Measurements from ENCODE around the gene INAFM1.

DNA sequence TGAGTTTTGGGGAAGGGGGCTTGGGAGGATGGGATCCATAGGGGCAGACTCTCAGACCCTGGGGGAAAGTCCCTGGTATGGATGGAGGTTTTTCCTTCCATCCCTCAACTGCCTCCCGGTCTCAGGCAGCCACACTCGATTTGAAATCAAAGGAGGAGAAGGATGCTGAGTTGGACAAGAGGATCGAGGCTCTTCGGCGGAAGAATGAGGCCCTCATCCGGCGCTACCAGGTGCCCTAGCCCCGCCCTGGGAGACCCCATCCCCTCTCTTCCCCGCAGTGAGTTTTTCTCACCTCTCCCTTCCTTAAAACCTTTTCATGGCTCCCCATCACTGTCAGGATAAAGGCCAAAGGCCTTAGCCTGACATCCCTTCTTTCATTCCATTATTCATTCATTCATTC, 16.3 kb upstream of the INAFM1 start:
- TF ChIP-seq EZH2phosphoT487 (IDR thresholded peaks at IDR 0.05; ENCODE audit: borderline replicate concordance, low read length): no peak
- no peak for TF ChIP-seq EZH2 (IDR thresholded peaks at IDR 0.05; ENCODE audit: low read length, unreplicated experiment)
- TF ChIP-seq, protein P1, sequence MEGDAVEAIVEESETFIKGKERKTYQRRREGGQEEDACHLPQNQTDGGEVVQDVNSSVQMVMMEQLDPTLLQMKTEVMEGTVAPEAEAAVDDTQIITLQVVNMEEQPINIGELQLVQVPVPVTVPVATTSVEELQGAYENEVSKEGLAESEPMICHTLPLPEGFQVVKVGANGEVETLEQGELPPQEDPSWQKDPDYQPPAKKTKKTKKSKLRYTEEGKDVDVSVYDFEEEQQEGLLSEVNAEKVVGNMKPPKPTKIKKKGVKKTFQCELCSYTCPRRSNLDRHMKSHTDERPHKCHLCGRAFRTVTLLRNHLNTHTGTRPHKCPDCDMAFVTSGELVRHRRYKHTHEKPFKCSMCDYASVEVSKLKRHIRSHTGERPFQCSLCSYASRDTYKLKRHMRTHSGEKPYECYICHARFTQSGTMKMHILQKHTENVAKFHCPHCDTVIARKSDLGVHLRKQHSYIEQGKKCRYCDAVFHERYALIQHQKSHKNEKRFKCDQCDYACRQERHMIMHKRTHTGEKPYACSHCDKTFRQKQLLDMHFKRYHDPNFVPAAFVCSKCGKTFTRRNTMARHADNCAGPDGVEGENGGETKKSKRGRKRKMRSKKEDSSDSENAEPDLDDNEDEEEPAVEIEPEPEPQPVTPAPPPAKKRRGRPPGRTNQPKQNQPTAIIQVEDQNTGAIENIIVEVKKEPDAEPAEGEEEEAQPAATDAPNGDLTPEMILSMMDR (conservative IDR thresholded peaks at IDR 0.05; ENCODE audit: low read depth, low read length): no peak
